Neuronal stem cell (in vitro differentiated cells): ENCODE data around the gene LILRB3.
"Not testable (repeated sequence)": the region's sequence is repeated elsewhere in the genome, so short reads cannot be mapped to it uniquely, and the experiment has no call there.

ENCODE experiments used
- DNase-seq: peaks from one replicate; pipeline ENCODE4 v3.0.0-alpha.2; 2013; ENCODE audit warnings: low spot score
- H2AFZ ChIP-seq: one replicate; pipeline ENCODE4 v1.6.1; 2013; ENCODE audit warnings: mild to moderate bottlenecking, low read length, inconsistent platforms
- H2AK5ac ChIP-seq: 2 replicates; pipeline ENCODE4 v1.6.1; 2013; ENCODE audit warnings: low read depth, mild to moderate bottlenecking, inconsistent platforms, low read length, moderate library complexity, mixed read lengths
- H2BK120ac ChIP-seq: 2 replicates; pipeline ENCODE4 v1.6.1; 2013; ENCODE audit warnings: low read depth, mild to moderate bottlenecking, inconsistent platforms, low read length, moderate library complexity, mixed read lengths
- H2BK12ac ChIP-seq: one replicate; pipeline ENCODE4 v1.6.1; 2013; ENCODE audit warnings: low read length, inconsistent platforms
- H2BK15ac ChIP-seq: 2 replicates; pipeline ENCODE4 v1.6.1; 2013; ENCODE audit warnings: mild to moderate bottlenecking, low read length, inconsistent platforms, mixed read lengths
- H2BK5ac ChIP-seq: one replicate; pipeline ENCODE4 v1.6.1; 2013; ENCODE audit warnings: inconsistent platforms, mild to moderate bottlenecking, low read length, moderate library complexity
- H3K14ac ChIP-seq: one replicate; pipeline ENCODE4 v1.6.1; 2013; ENCODE audit warnings: low read length, inconsistent platforms
- H3K18ac ChIP-seq: 2 replicates; pipeline ENCODE4 v1.6.1; 2013; ENCODE audit warnings: low read length, inconsistent platforms
- H3K23ac ChIP-seq: 2 replicates; pipeline ENCODE4 v1.6.1; 2013; ENCODE audit warnings: low read depth, mild to moderate bottlenecking, mixed read lengths, low read length, inconsistent platforms; ENCODE audit not compliant: poor library complexity
- H3K27ac ChIP-seq: replicated peaks from 3 replicates; pipeline ENCODE4 v1.5.1; 2013; ENCODE audit warnings: low read length, inconsistent platforms
- H3K27me3 ChIP-seq, 3 experiments: 2 replicates each; pipeline ENCODE4 v1.6.1; 2013; ENCODE audit warnings: low read length in 3 of 3, mild to moderate bottlenecking in 2 of 3, inconsistent platforms in 1 of 3, low read depth in 1 of 3, mixed read lengths in 1 of 3, moderate library complexity in 1 of 3; ENCODE audit not compliant: control insufficient read depth in 3 of 3, insufficient read depth in 3 of 3
- H3K36me3 ChIP-seq, 2 donors: replicated peaks in 1 of 2; 2 replicates each; pipeline ENCODE4 v1.6.1; 2013; ENCODE audit warnings: low read length in 2 of 2; ENCODE audit not compliant: control insufficient read depth in 2 of 2, insufficient read depth in 2 of 2
- H3K4ac ChIP-seq: 2 replicates; pipeline ENCODE4 v1.6.1; 2013; ENCODE audit warnings: inconsistent platforms, mild to moderate bottlenecking, low read length, moderate library complexity
- H3K4me1 ChIP-seq, 2 donors: 1 replicate in 1 of 2; 2 replicates in 1 of 2; pipeline ENCODE4 v1.6.1; 2013; ENCODE audit warnings: low read length in 2 of 2, low read depth in 1 of 2; ENCODE audit not compliant: control insufficient read depth in 2 of 2, insufficient read depth in 1 of 2
- H3K4me2 ChIP-seq: one replicate; pipeline ENCODE4 v1.6.1; 2013; ENCODE audit warnings: mild to moderate bottlenecking, low read length, inconsistent platforms; ENCODE audit not compliant: insufficient read depth, poor library complexity, severe bottlenecking
- H3K4me3 ChIP-seq, 2 donors: 2 replicates each; pipeline ENCODE4 v1.5.1; 2013; ENCODE audit warnings: low read length in 2 of 2, mild to moderate bottlenecking in 2 of 2, inconsistent platforms in 1 of 2, moderate library complexity in 1 of 2
- H3K79me1 ChIP-seq: one replicate; pipeline ENCODE4 v1.6.1; 2013; ENCODE audit warnings: low read depth, mild to moderate bottlenecking, inconsistent platforms, low read length, moderate library complexity
- H3K9ac ChIP-seq: one replicate; pipeline ENCODE4 v1.6.1; 2013; ENCODE audit warnings: mild to moderate bottlenecking, low read depth, low read length, inconsistent platforms; ENCODE audit not compliant: poor library complexity
- H3K9me3 ChIP-seq, 2 donors: replicated peaks in 1 of 2; 2 replicates each; pipeline versions ENCODE3 to v1.6.1; 2013; ENCODE audit warnings: low read length in 2 of 2, mild to moderate bottlenecking in 2 of 2, inconsistent platforms in 1 of 2, low read depth in 1 of 2, mixed read lengths in 1 of 2, moderate library complexity in 1 of 2; ENCODE audit not compliant: control insufficient read depth in 2 of 2, insufficient read depth in 1 of 2
- H4K8ac ChIP-seq: one replicate; pipeline ENCODE4 v1.6.1; 2013; ENCODE audit warnings: low read depth, mild to moderate bottlenecking, inconsistent platforms, low read length, moderate library complexity
- H4K91ac ChIP-seq: one replicate; pipeline ENCODE4 v1.6.1; 2013; ENCODE audit warnings: low read length, low read depth, mild to moderate bottlenecking, inconsistent platforms; ENCODE audit not compliant: poor library complexity
- WGBS, 2 donors: extraction: QIAGEN DNeasy Blood & Tissue Kit; methylation state at CpG; one replicate each; pipeline ENCODE4 v1.1.7; 2013; ENCODE audit warnings: missing lambda C conversion rate in 2 of 2, mixed read lengths in 1 of 2; ENCODE audit not compliant: insufficient read length in 2 of 2, insufficient replicate concordance in 1 of 2; ENCODE audit errors: extremely low coverage in 2 of 2; 5-methylcytosine and 5-hydroxymethylcytosine counted together

Gene LILRB3

GRCh38 chr19:54186934-54187381, 35.8 kb downstream of the LILRB3 start:
- Histone ChIP-seq H2BK5ac (no peak overlapping the region), H2AK5ac (peak overlapping the region; percentile 47), H3K79me1 (peaks cover 14% of the 10 kb centered on the region), H3K4me3 (no peak overlapping the region), H3K4me1 (peaks cover 5% of the 10 kb centered on the region in 2 donors), H4K91ac (no peak overlapping the region), H3K4ac (no peak overlapping the region), H2BK120ac (no peak overlapping the region), H3K9ac (peak overlapping the region; percentile 67), H3K23ac (no peak overlapping the region), H3K27ac (no peak overlapping the region), H3K27me3 (no peaks in the 10 kb centered on the region), H2AFZ (no peak overlapping the region), H2BK12ac (no peak overlapping the region), H2BK15ac (no peak overlapping the region), H3K4me2 (no peak overlapping the region), H4K8ac (no peak overlapping the region), H3K36me3 (peaks cover 18 to 38% of the 10 kb centered on the region in 2 donors), H3K14ac (no peak overlapping the region), H3K9me3 (no peaks in the 10 kb centered on the region), H3K18ac (no peak overlapping the region)
- DNase-seq, result no peak
- no CpG with 5 or more reads among the region's 11 CpGs for WGBS, 2 donors

GRCh38 chr19:54186351-54186750, 36.5 kb downstream of the LILRB3 start:
- no peak overlapping the region for H3K14ac ChIP-seq
- peaks cover 11% of the 10 kb centered on the region for H3K79me1 ChIP-seq
- no peak overlapping the region for H3K4me2 ChIP-seq
- no peak overlapping the region for H2BK15ac ChIP-seq
- no peaks in the 10 kb centered on the region for H3K27me3 ChIP-seq
- H2BK120ac ChIP-seq, result no peak overlapping the region
- no peak overlapping the region for H3K23ac ChIP-seq
- no peak overlapping the region for H4K91ac ChIP-seq
- no peak overlapping the region for H2BK12ac ChIP-seq
- no peak overlapping the region for H3K27ac ChIP-seq
- H3K4ac ChIP-seq, result no peak overlapping the region
- no peak overlapping the region for H2AK5ac ChIP-seq
- H3K36me3 ChIP-seq, result peaks cover 18 to 38% of the 10 kb centered on the region in 2 donors
- H3K4me3 ChIP-seq, result peak overlapping the region in 1 of 2 donors; percentile 36
- no peak overlapping the region for H3K18ac ChIP-seq
- no peak for DNase-seq
- no peak overlapping the region for H4K8ac ChIP-seq
- H2BK5ac ChIP-seq, result no peak overlapping the region
- H3K9me3 ChIP-seq, result no peaks in the 10 kb centered on the region
- peak overlapping the region; percentile 50 for H3K9ac ChIP-seq
- no peak overlapping the region for H2AFZ ChIP-seq
- peaks cover 0 to 4% of the 10 kb centered on the region in 2 donors for H3K4me1 ChIP-seq
- no CpG with 5 or more reads among the region's 8 CpGs for WGBS, 2 donors

- Histone ChIP-seq H4K8ac (no peak overlapping the region), H3K9me3 (no peaks in the 10 kb centered on the region), H2BK15ac (no peak overlapping the region), H2BK5ac (no peak overlapping the region), H3K18ac (no peak overlapping the region), H3K27ac (no peak overlapping the region), H4K91ac (no peak overlapping the region), H3K9ac (peak overlapping the region; percentile 61), H2BK120ac (no peak overlapping the region), H3K14ac (no peak overlapping the region), H3K4me3 (peak overlapping the region in 1 of 2 donors; percentile 8), H3K36me3 (peaks cover 30 to 55% of the 10 kb centered on the region in 2 donors), H3K4ac (no peak overlapping the region), H3K27me3 (no peaks in the 10 kb centered on the region), H2BK12ac (no peak overlapping the region), H3K79me1 (peaks cover 9% of the 10 kb centered on the region), H2AFZ (no peak overlapping the region), H3K4me2 (no peak overlapping the region), H3K4me1 (peaks cover 12 to 21% of the 10 kb centered on the region in 2 donors), H3K23ac (peak overlapping the region; percentile 90), H2AK5ac (no peak overlapping the region)
- WGBS, 2 donors, result no CpG with 5 or more reads among the region's 11 CpGs
- no peak for DNase-seq
Measured at GRCh38 chr19:54183431-54183830, 39.4 kb downstream of the LILRB3 start.

GRCh38 chr19:54181894-54182293, 40.9 kb downstream of the LILRB3 start:
- H2AK5ac ChIP-seq, H3K27ac ChIP-seq, H3K4ac ChIP-seq, H3K4me2 ChIP-seq, H3K14ac ChIP-seq, H3K4me3 ChIP-seq, H2BK5ac ChIP-seq, H2AFZ ChIP-seq, H3K18ac ChIP-seq, H3K79me1 ChIP-seq, H2BK12ac ChIP-seq, H3K23ac ChIP-seq, H3K9ac ChIP-seq, DNase-seq, H3K27me3 ChIP-seq, H3K9me3 ChIP-seq, H2BK120ac ChIP-seq, H2BK15ac ChIP-seq, H4K8ac ChIP-seq, H4K91ac ChIP-seq: not testable (repeated sequence)
- Histone ChIP-seq H3K4me1 (peaks cover 8 to 23% of the 10 kb centered on the region in 2 donors), H3K36me3 (peaks cover 32 to 55% of the 10 kb centered on the region in 2 donors)
- no CpG with 5 or more reads among the region's 3 CpGs for WGBS, 2 donors
